Measurements from ENCODE around the gene CHPF. TPM values are rescaled to one million over a fixed set of nuclear protein-coding genes. Genes with fewer than 3 reads are reported as not detected.

Gene CHPF
- total RNA-seq, 2 donors from 2014 or later = 115 to 232 TPM

GRCh38 chr2:219517954-219518778 is 25.4 kb downstream of the CHPF start:
- 48 to 62% methylated on average over 10 of the region's 10 CpGs for WGBS, 2 donors
- DNase-seq (no peak), ATAC-seq (no peak)
- Histone ChIP-seq H3K4me1 (peaks cover 14% of the 10 kb centered on the region), H3K36me3 (replicated peaks in 1 of 2; ENCODE audit: insufficient read depth in 1 of 2, low read depth in 2 of 2) (no peaks in the 10 kb centered on the region), H3K27me3 (peaks cover 0 to 15% of the 10 kb centered on the region in 2 donors), H3K4me3 (no peak overlapping the region), H3K9me3 (no peaks in the 10 kb centered on the region), H3K27ac (no peak overlapping the region)
- TF ChIP-seq POLR2A (IDR thresholded peaks at IDR 0.05) (no peak), CTCF (IDR thresholded peaks at IDR 0.05) (no peak)
- intact Hi-C loops (cut with DNase I) = no loop called here

- no peak for TF ChIP-seq POLR2A (IDR thresholded peaks at IDR 0.05)
- no peak for TF ChIP-seq CTCF (IDR thresholded peaks at IDR 0.05)
- H3K36me3 ChIP-seq (replicated peaks in 1 of 2; ENCODE audit: insufficient read depth in 1 of 2, low read depth in 2 of 2) = no peaks in the 10 kb centered on the region
- DNase-seq = no peak
- peaks cover 10% of the 10 kb centered on the region for H3K4me1 ChIP-seq
- no peaks in the 10 kb centered on the region for H3K9me3 ChIP-seq
- no peak for ATAC-seq
- intact Hi-C loops (cut with DNase I) = no loop called here
- H3K27me3 ChIP-seq = peaks cover 0 to 6% of the 10 kb centered on the region in 2 donors
- WGBS, 2 donors = 51 to 61% methylated on average over 7 of the region's 7 CpGs
- H3K4me3 ChIP-seq = no peak overlapping the region
- no peak overlapping the region for H3K27ac ChIP-seq
Observed at GRCh38 chr2:219516888-219517287, 26.7 kb downstream of the CHPF start.

GRCh38 chr2:219515874-219516629 is 27.6 kb downstream of the CHPF start:
- TF ChIP-seq CTCF (IDR thresholded peaks at IDR 0.05) = no peak
- TF ChIP-seq POLR2A (IDR thresholded peaks at IDR 0.05) = no peak
- no peak for DNase-seq
- Histone ChIP-seq H3K36me3 (replicated peaks in 1 of 2; ENCODE audit: insufficient read depth in 1 of 2, low read depth in 2 of 2) (no peaks in the 10 kb centered on the region), H3K4me3 (no peak overlapping the region), H3K9me3 (no peaks in the 10 kb centered on the region), H3K27me3 (peaks cover 0 to 8% of the 10 kb centered on the region in 2 donors), H3K27ac (no peak overlapping the region), H3K4me1 (peaks cover 10% of the 10 kb centered on the region)
- WGBS, 2 donors = 48 to 67% methylated on average over 17 of the region's 17 CpGs
- no peak for ATAC-seq
- intact Hi-C loops (cut with DNase I) = no loop called here

GRCh38 chr2:219514836-219515235 is 28.8 kb downstream of the CHPF start:
- intact Hi-C loops (cut with DNase I) = no loop called here
- 91 to 100% methylated on average over 2 to 19 of the region's 21 CpGs for WGBS, 2 donors
- no peak for ATAC-seq

More at GRCh38 chr2:219514836-219515235, 28.8 kb downstream of the CHPF start:
- Histone ChIP-seq H3K27ac (no peak overlapping the region), H3K4me1 (peaks cover 16% of the 10 kb centered on the region), H3K9me3 (no peaks in the 10 kb centered on the region), H3K27me3 (peaks cover 0 to 16% of the 10 kb centered on the region in 2 donors), H3K4me3 (no peak overlapping the region), H3K36me3 (replicated peaks in 1 of 2; ENCODE audit: insufficient read depth in 1 of 2, low read depth in 2 of 2) (no peaks in the 10 kb centered on the region)
- DNase-seq = no peak
- TF ChIP-seq CTCF (IDR thresholded peaks at IDR 0.05) = no peak
- no peak for TF ChIP-seq POLR2A (IDR thresholded peaks at IDR 0.05)

All from body of pancreas (tissue), 4 donors.